ENCODE measurements around the gene SPECC1L.

DNA sequence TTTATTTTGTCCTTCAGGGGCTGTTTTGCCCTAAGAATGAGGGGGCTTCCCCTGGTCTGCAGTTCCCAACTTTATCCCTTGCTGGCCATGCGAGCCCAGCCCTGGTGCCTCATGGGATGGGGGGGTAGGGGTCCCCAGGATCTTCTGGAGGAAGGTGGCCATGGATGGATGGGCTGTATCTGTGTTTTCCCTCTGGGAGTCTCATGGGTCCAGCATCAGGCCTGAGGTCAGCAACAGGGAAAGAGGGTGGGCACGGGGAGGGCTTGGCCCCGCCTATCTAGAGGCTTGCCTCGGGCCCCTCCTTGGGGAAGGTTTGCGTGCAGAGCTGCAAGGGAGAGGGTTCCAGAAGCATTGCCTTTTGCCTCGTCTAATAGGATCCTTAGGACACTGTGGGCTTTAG, 146.0 kb downstream of the SPECC1L start:
- TF ChIP-seq, protein P1, sequence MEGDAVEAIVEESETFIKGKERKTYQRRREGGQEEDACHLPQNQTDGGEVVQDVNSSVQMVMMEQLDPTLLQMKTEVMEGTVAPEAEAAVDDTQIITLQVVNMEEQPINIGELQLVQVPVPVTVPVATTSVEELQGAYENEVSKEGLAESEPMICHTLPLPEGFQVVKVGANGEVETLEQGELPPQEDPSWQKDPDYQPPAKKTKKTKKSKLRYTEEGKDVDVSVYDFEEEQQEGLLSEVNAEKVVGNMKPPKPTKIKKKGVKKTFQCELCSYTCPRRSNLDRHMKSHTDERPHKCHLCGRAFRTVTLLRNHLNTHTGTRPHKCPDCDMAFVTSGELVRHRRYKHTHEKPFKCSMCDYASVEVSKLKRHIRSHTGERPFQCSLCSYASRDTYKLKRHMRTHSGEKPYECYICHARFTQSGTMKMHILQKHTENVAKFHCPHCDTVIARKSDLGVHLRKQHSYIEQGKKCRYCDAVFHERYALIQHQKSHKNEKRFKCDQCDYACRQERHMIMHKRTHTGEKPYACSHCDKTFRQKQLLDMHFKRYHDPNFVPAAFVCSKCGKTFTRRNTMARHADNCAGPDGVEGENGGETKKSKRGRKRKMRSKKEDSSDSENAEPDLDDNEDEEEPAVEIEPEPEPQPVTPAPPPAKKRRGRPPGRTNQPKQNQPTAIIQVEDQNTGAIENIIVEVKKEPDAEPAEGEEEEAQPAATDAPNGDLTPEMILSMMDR (IDR thresholded peaks at IDR 0.05; ENCODE audit: control extremely low read depth in 1 of 3, insufficient read depth in 1 of 3, low read depth in 1 of 3, low read length in 3 of 3) = no peak
- TF ChIP-seq SIN3A (conservative IDR thresholded peaks at IDR 0.05 in 1 of 2, IDR thresholded peaks at IDR 0.05 in 1 of 2; ENCODE audit: low read depth in 1 of 2, low read length in 2 of 2) (no peak), EZH2 (IDR thresholded peaks at IDR 0.05; ENCODE audit: low read depth, low read length, severe bottlenecking) (no peak)
